Progenitor cell of endocrine pancreas (in vitro differentiated cells): Measurements from ENCODE around the gene RGS14. TPM values are rescaled to one million over a fixed set of nuclear protein-coding genes. Genes with fewer than 3 reads are reported as not detected.

ENCODE experiments used
- DNase-seq: peaks from one replicate; pipeline ENCODE4 v3.0.0; 2021; ENCODE audit warnings: low spot score; ENCODE audit not compliant: unreplicated experiment
- H3K27ac Mint-ChIP-seq: 2 replicates; pipeline ENCODE4 v1.8.0; 2021; ENCODE audit warnings: mild to moderate bottlenecking, moderate library complexity, mixed read lengths
- H3K27me3 Mint-ChIP-seq: 2 replicates; pipeline ENCODE4 v1.8.0; 2021; ENCODE audit warnings: mixed read lengths
- H3K36me3 Mint-ChIP-seq: 2 replicates; pipeline ENCODE4 v1.8.0; 2022; ENCODE audit warnings: mixed read lengths; ENCODE audit not compliant: insufficient read depth
- H3K4me1 Mint-ChIP-seq: 2 replicates; pipeline ENCODE4 v1.8.0; 2021; ENCODE audit warnings: low read depth, mixed read lengths
- H3K4me3 Mint-ChIP-seq: 2 replicates; pipeline ENCODE4 v1.8.0; 2021; ENCODE audit warnings: low read depth, mild to moderate bottlenecking, moderate library complexity, mixed read lengths
- H3K9me3 Mint-ChIP-seq: 2 replicates; pipeline ENCODE4 v1.8.0; 2021; ENCODE audit warnings: low read depth, mixed read lengths
- CTCF ChIP-seq: fragments of 200-600 bp; sonication (generic); IDR thresholded peaks from one replicate; pipeline ENCODE4 v1.5.0; 2021; ENCODE audit warnings: antibody characterized with exemption, mild to moderate bottlenecking; ENCODE audit not compliant: unreplicated experiment
- total RNA-seq: library from RNA; stranded (reverse); gene quantifications from 2 replicates; pipeline ENCODE4 v1.2.1, GENCODE V29; 2021

RGS14 gene
- total RNA-seq, 1 donor from 2014 or later, result 13.0 TPM

- Mint-ChIP-seq H3K4me3 (peak overlapping the region; percentile 25), H3K27me3 (peaks cover 2% of the 10 kb centered on the region), H3K27ac (no peak overlapping the region), H3K9me3 (no peaks in the 10 kb centered on the region), H3K4me1 (peaks cover 20% of the 10 kb centered on the region), H3K36me3 (peaks cover 2% of the 10 kb centered on the region)
- no peak for TF ChIP-seq CTCF
- no peak for DNase-seq
Measured at GRCh38 chr5:177349362-177349647, 8.4 kb upstream of the RGS14 start.

- no peak for TF ChIP-seq CTCF
- DNase-seq, result no peak
- Mint-ChIP-seq H3K9me3 (no peaks in the 10 kb centered on the region), H3K27me3 (peaks cover 7% of the 10 kb centered on the region), H3K36me3 (peaks cover 2% of the 10 kb centered on the region), H3K4me3 (peak overlapping the region; percentile 97), H3K27ac (no peak overlapping the region), H3K4me1 (peaks cover 20% of the 10 kb centered on the region)
Measured at GRCh38 chr5:177349762-177350161, 8.0 kb upstream of the RGS14 start.

GRCh38 chr5:177350776-177351391 is 6.8 kb upstream of the RGS14 start:
- Mint-ChIP-seq H3K4me1 (peaks cover 20% of the 10 kb centered on the region), H3K9me3 (no peaks in the 10 kb centered on the region), H3K36me3 (peaks cover 2% of the 10 kb centered on the region), H3K27ac (peak overlapping the region; percentile 99), H3K4me3 (peak overlapping the region; percentile 97), H3K27me3 (peaks cover 11% of the 10 kb centered on the region)
- no peak for DNase-seq
- no peak for TF ChIP-seq CTCF

GRCh38 chr5:177351392-177352329 is 6.1 kb upstream of the RGS14 start, which contains the start of gene LMAN2:
LMAN2 (minus strand) TSS chr5:177351668; CDS start chr5:177351647, 21 bp downstream.
- Mint-ChIP-seq H3K4me3 (peak within 1 kb of the TSS; percentile 97), H3K27ac (peak within 1 kb of the TSS; percentile 99), H3K9me3 (no peaks in the 10 kb centered on the region), H3K4me1 (peaks cover 20% of the 10 kb centered on the region), H3K27me3 (peaks cover 12% of the 10 kb centered on the region), H3K36me3 (peaks cover 1% of the 10 kb centered on the region)
- no peak for TF ChIP-seq CTCF
- peak; percentile 64 for DNase-seq

- Mint-ChIP-seq H3K36me3 (no peaks in the 10 kb centered on the region), H3K27me3 (peaks cover 20% of the 10 kb centered on the region), H3K4me1 (peaks cover 17% of the 10 kb centered on the region), H3K9me3 (no peaks in the 10 kb centered on the region), H3K4me3 (peak overlapping the region; percentile 40), H3K27ac (no peak overlapping the region)
- no peak for DNase-seq
- no peak for TF ChIP-seq CTCF
Measured at GRCh38 chr5:177353093-177353492, 4.6 kb upstream of the RGS14 start.
